Fibroblast of upper back skin (primary cell): Measurements from ENCODE around the gene CDCA4.

Experiments
- DNase-seq: peaks from one replicate; pipeline ENCODE4 v3.0.0-alpha.2; 2013

CDCA4 gene

DNA sequence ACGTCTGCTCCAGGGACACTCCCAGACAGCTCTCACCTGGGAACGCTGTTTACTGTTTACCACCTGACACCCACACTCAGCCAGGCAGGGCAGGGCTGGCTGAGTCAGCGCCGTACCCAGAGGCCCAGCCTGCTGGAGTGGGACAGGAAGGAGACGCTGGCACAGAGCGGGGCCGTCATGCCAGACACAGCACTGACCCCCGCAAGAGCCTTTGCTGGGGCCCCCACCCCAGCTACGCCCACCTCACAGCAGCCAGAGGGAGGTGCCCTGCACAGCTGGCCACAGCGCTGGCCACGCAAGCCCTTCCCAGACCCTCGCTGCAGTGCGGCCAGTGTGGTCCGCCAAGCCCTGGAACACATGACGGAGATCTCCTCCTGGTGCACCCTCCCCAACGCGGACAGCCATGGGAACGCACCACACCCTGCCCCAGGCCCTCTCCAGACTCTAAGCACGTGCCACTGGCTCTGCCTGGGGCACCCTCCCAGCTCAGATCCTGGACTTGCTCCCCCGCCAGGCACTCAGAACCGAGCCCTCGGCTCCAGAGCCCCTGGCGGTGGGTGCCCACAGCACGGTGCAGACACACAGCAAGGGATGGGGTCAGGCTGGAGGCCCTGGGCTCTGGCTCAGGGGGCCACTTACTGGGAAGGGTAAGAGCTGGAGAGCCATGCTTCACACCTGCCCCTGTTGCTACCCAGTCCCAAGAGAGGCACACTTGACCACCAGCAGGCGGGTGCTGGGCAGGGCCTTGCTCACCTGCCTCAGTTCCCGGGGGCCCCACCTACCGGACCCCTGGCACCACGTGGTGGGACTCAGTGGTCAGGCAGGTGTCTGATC is 48.4 kb downstream of the CDCA4 start:
- DNase-seq, result no peak

DNA sequence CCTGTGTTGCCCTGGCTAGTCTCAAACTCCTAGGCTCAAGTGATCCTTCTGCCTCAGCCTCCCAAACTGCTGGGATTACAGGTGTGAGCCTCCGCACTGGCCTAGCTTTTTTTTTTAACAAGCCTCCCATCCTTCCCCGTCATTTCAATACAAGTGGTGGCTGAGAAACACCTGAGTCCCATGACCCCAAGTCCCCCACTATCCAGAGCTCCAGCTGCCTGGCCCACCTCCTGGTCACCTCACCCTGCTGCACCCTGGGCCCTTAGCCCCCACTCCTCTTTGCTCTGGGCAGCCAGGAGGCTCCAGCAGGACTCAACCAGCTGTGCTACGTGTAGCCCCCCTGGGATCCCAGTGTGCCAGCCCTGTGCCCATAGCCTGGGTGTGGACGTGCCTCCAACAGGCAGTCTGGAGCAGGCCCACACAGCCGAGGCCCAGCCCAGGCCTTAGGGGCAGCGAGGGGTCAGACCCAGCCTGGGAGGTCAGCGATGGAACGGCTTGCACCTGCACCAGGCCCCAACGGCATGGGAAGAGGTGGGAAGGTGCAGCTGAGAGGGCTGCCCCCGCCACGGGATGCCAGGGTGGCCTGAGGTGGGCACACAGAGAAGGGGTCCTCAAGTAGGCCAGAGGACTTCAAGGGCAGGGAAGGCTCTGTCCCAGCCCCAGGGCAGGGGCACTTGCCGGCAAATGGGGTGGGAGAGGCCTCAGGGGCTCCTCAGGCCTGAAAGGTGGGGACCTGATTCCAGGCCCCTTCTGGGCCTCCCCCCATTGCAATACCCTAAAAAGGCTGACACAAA is 49.2 kb downstream of the CDCA4 start:
- DNase-seq, result no peak

- peak; percentile 89 for DNase-seq
Observed at GRCh38 chr14:104970231-104971068, 50.4 kb downstream of the CDCA4 start.

DNA sequence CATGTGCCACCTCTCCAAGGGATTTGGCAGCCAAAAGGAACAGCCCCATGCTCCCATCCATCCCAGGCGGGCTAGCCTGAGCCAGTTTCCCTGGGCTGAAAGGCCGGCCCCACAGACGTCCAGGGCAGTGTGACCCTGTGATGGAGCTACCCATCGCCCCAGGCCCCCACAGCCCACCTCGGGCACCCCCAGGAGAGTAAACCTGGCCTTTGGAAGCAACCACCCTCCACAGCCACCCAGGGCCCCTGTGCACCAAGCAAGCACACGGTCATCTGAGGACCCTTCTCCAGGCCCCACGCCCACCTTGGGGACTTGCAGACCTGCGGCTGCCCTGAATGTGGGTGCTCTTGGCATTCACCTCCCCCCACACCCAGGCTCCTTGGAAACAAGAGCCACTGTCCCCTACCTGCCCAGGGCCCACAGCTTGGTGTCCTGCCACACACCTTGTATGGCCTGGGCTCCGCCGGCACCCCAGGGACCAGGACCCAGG is 51.1 kb downstream of the CDCA4 start:
- no peak for DNase-seq

- DNase-seq, result peak; percentile 39
Observed at GRCh38 chr14:104968541-104969401, 52.1 kb downstream of the CDCA4 start.

DNA sequence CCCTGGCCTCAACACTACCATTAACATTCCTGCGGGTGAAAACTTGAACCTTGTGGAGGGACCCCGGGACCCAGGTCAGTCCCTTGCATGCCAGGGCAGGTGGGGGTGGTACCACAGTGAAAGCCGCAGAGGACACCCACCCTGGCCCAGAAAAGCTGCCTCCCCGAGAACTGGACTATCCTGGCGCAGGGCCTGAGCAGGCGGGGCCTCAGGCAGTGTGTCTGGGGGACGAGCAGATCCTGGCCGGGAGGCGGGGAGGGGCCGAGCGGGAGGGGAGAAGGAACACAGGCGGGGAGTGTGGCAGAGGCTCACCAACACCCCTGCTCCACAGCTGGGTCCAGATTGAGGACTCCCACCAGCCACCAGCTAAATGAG is 52.7 kb downstream of the CDCA4 start:
- peak; percentile 69 for DNase-seq

DNA sequence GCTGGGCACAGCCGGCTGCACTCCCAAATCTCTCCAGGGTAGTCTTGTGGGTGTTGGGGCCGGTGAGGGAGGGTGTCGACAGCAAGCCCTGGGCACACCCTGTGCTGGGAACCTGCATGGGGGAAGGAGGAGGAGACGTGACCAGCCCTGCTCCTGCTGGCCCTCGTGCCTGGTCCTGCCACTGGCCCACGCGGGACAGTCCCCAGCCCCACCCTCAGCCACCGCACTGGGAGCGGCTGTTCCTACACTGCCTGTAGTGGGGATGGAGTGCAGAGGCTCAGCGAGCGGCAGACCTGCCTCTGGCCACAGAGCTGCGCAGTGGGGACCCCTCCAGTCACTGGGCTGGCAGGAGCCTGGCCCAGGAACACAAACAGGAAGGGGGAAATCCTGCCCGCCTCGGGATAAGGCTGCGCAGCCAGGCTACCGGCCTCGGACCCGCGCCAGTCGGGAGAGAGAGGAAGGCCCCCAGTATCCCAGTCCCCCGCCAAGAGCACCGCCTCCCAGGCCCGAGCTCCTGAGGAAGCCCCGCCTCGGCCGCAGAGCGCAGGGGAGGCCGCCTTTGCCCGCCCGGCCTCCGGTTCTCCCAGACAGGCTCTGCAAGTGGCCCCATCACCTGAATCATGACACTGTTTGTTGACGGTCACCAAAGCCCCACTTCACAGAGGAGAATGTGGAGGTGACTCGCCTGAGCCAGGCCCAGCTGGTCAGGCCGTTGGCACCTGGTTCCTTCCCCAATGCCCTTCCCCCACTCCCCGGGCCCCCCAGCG is 53.3 kb downstream of the CDCA4 start:
- DNase-seq, result peak; percentile 36

- DNase-seq, result no peak
Observed at GRCh38 chr14:104966981-104967385, 53.9 kb downstream of the CDCA4 start.

DNA sequence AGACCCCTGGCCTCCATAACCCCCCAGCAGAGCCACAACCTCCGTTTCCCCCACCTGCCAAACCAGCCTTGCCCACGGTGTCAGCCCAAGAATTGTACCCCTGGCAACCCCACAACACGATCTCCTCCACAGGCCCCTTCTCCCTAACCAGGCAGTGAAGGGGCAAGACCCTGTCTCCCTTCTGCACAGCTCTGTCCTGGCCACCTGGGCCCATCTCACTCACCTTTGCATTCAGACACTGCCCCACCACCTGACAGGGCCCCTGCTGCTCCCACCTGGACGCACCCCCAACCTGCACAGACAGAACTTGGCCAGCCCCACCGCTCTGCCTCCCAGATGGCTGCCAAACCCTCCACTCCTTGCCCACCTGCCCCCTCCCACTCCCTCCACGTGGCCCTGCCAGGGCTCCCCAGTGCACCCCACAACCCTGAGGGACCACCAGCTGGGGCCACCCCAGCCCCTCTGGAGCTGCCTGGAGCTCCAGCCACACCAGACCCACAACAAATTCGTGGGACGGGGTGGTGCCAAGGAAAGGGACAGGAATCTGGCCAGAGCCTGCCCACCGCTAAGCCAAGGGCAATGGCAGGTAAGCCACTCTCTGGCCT is 54.5 kb downstream of the CDCA4 start:
- no peak for DNase-seq

DNA sequence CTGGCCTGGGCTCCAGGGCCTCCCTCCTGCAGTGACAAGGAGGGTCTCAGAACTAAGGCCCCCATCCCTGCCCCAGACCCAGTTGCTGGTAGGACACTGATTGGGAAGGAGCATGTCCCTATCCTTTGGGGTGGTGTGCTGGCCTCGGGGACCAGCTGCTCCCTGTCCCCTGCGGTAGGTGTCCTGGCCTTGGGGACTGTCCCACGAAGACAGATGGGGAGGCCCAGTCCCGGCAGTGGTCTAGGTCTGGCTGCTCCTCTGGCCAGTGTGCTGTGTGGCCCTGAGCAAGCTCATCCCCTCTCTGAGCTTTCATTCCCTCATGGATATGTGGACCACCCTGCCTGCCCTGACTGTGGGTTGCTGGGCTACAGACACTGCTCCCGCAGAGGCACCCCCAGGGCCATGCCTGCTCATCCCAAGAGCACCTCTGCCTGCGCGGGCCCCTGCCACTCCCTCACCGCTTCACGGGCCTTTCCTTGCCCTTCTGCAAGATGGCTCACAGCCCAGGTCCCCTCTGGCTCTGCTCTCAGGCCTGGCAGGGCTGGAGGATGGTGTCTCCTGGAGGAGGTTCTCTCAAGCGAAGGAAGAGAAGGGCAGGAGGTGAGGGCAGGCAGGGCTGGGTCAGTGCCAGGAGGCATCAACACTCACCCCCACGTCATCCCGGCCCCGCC is 55.2 kb downstream of the CDCA4 start:
- no peak for DNase-seq

GRCh38 chr14:104964546-104964945 is 56.3 kb downstream of the CDCA4 start:
- DNase-seq, result no peak
